ENCODE measurements around the gene ARMH3.
"Not testable (repeated sequence)": the region's sequence is repeated elsewhere in the genome, so short reads cannot be mapped to it uniquely, and the experiment has no call there.

Gene ARMH3

GRCh38 chr10:102045292-102045691, 10.7 kb downstream of the ARMH3 start:
- DNase-seq: no peak

DNA sequence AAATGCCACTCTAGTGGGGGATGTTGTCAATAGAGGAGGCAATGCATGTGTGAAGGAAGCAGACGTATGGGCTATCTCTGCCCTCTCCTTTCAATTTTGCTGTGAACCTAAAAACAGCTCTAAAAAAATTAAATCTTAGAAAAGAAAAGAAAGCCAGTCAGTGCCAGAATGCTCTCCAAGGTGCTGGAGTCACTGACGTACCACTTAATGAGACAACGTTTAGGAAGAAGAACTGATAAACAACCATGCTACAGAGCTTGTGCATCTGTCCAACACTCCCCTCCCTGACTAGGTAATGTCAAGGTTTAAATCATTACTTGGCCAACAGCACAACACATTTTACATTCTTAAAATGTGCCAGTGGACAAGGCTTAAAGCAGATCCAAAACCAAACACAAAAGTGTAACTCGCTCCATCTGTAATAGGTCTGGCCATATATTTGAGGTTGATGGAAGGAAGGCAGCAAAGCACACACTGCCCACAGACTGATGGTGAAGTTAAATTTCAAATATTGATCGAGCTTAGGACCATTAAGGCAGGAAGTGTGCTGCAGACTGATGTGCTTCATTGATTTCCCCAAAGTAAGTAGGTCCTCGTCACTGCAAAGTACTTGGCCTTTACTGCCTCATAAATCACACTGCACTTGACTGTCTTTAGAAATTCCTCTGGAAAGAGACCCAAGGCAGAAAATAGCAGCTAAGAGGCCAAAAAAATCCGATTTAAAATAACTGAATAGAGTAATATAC, 15.5 kb downstream of the ARMH3 start:
- no peak for DNase-seq

GRCh38 chr10:102038410-102038809, 17.6 kb downstream of the ARMH3 start:
- no peak for DNase-seq

GRCh38 chr10:102035807-102036206, 20.2 kb downstream of the ARMH3 start:
- not testable (repeated sequence) for DNase-seq

DNA sequence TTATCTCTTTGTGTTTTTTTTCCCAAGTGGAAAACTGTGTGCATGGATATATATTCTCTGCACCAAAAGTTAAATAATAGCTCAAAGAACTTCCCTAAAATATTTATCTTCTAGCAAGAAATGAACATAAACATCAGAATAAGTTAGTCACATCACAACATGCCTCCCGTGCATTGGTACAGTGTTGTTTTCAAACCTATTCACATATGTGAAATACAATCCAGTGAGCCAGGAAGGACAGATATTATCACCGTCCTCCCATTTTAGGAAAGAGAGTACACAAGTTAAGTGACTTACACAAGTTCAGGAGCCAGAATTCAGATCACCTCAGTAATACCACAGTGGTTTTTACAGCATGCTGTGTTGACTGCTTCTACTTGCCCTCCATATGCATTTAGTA, 22.2 kb downstream of the ARMH3 start:
- DNase-seq: no peak

DNA sequence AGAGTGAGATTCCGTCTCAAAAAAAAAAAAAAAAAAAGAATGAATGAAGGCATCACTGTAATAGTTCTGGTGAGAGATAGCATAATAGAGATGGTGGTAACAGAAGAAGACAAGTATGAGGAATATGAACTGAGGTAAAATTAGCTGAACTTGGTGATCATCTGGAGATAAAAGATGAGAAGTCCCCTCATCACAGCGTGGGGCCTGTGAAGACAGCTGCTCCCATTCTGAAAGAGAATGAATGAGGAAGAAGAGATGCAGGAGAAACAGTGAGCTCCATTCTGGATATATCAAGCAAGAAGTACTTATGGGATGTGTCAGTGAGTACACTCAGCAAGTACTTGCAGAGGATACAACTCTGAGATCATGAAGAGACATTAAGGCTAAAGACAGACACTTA, 28.7 kb downstream of the ARMH3 start:
- DNase-seq: no peak

- DNase-seq: no peak
Observed at GRCh38 chr10:102024799-102025198, 31.2 kb downstream of the ARMH3 start.

GRCh38 chr10:102020938-102021337, 35.0 kb downstream of the ARMH3 start:
- no peak for DNase-seq

- no peak for DNase-seq
Observed at GRCh38 chr10:102017295-102017694, 38.7 kb downstream of the ARMH3 start.

- no peak for DNase-seq
Observed at GRCh38 chr10:102016416-102016815, 39.6 kb downstream of the ARMH3 start.

- DNase-seq: no peak
Observed at GRCh38 chr10:102010961-102011360, 45.0 kb downstream of the ARMH3 start.

DNA sequence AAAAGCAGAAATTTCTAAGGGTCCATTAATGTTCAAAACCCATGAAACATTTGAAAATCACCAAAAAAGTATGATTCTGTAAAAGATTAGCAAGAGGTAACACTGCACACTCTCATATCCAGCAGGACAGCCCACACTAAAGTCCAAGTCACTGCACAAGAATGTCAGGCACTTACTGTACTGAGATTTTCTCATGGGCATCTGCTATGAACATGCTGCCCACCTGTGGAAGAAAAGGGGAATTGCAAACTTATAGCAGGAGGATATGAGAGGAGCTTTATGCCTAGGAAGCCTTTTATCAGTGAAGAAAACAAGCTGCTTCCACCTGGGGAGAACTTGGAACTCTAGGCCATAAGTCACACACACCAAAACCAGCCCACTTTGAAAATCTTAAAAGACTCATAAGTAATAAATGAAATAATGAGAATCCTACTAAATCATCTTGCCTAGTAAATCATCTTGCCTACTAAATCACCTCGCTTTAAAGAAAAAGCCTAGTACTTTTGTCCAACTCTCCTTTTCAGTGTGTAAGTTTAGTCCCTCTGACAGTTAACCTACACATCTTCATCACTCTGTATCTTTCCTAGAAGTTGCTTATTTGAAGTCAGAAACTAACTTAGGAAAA, 46.1 kb downstream of the ARMH3 start:
- DNase-seq: peak; percentile 46 to 70

DNA sequence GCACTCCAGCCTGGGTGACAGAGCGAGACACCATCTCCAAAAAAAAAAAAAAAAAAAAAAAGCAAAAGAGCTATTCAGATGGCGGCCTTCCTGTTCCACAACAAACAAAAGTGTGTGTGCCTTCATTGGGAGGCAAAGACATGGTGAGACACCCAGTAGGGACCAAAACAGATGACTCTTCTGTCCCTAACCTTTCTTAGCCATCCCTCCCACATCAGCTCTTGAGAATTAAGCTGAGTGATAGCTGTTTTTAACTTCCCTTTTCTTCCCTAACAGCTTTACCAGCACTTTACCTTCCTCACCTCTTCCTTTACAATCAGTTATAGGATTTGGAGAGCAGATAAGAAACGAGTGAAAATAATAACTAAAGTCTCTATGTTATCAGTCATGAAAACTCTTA, 48.2 kb downstream of the ARMH3 start:
- no peak for DNase-seq

DNA sequence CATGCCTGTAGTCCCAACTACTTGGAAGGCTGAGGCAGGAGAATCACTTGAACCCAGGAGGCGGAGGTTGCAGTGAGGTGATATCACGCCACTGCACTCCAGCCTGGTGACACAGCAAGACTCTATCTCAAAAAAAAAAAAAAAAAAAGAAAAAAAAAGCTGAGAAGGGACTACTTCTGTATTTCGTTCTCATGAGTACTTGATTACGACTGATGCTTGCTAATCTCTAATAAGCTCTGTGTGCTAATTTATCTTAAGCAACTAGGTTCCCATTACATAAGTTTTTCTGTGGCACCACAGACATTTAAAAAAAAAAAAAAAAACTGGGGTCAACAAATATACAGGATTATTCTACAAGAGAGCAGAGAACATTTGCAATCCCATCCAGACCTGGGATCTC, 48.9 kb downstream of the ARMH3 start:
- DNase-seq: not testable (repeated sequence)

GRCh38 chr10:102004376-102004775, 51.6 kb downstream of the ARMH3 start:
- peak in 1 of 2 donors; percentile 40 for DNase-seq

GRCh38 chr10:102003541-102003940, 52.4 kb downstream of the ARMH3 start:
- DNase-seq: no peak

GRCh38 chr10:102001435-102002068, 54.4 kb downstream of the ARMH3 start:
- DNase-seq: no peak

DNA sequence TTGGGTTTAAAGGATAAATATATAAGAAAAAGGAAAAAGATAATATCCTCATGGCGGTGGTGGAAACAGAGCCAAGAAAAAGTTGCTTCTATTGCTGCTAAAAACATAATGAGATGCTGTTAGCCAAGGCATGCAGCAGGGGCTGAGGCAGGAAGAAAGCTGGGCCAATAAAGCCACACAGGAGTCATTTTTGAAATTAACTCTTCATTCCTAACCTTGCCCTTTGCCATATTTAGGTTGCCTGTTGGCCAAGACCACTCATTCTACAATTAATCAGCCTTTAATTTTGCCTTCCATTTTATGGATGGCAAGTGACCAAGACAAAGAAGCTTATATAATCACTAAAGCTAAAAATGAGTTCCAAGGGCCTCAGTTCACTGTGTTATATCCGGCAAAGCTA, 58.2 kb downstream of the ARMH3 start:
- no peak for DNase-seq

GRCh38 chr10:101995451-101996063, 60.4 kb downstream of the ARMH3 start:
- DNase-seq: no peak

DNA sequence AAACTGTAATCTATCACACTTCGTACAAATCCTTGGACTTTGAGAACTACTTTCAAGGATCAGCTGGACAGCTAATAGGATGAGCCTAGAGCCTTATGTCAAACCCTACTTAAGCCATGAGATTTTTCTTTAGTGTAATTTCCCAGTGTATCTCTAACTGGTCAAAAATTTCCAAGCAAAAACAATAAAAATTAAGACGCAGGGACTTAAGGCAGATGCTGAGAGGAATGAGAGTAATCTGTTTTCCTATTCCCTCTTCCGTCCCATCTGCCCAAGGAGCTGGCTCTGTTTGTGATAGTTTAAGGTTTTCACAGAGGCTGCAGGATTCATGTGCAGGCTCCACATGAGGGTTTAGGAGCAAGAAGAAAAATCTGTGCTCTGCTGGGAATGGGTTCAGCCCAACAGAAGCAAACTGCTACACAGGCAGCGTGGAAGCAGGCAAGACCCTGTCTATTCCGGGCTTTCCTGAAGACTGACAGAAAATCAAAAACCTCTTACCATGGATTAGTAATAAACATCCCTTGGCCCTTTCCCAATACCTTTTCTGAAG, 62.2 kb downstream of the ARMH3 start:
- DNase-seq: no peak

- DNase-seq: no peak
Observed at GRCh38 chr10:101993221-101993620, 62.8 kb downstream of the ARMH3 start.

DNA sequence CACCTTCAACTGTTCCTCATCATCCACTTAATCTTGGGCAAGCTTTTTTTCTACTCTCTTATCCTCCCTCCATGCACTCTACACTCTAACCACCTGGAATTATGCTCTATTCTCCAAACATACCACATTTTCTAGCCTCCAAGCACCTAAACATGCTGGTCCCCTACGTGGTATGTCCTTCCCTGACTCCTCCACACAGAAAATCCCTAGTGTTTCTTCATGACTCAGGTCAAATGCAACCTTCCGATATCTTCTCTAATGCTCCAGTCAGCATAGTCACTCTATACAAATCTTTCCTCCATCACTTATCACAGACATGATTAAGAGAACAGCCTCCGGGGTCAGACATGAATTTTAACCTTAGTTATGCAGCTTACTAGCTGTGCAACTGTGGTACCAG, 68.8 kb downstream of the ARMH3 start:
- DNase-seq: no peak

- no peak for DNase-seq
Observed at GRCh38 chr10:101986624-101986971, 69.4 kb downstream of the ARMH3 start.

DNA sequence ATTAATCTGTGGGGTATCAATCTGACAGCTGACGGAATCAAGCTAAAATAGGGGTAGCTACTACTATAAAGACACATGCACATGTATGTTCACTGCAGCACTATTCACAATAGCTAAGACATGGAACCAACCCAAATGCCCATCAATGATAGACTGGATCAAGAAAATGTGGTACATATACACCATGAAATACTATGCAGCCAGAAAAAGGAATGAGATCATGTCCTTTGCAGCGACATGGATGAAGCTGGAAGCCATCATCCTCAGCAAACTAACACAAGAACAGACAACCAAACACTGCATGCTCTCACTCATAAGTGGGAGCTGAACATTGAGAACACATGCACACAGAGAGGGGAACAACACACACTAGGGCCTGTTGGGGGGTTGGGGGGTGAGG, 75.3 kb downstream of the ARMH3 start:
- not testable (repeated sequence) for DNase-seq

Data from hippocampal formation (tissue), 2 donors.